Keratinocyte (primary cell): ENCODE results near the gene CERS1. TPM values are rescaled to one million over a fixed set of nuclear protein-coding genes. Genes with fewer than 3 reads are reported as not detected.

Experiments
- DNase-seq: peaks from one replicate; pipeline ENCODE4 v3.0.0-alpha.2; 2011; ENCODE audit warnings: low read depth, missing footprints, low spot score
- FAIRE-seq: peaks from 2 replicates; lab custom pipeline; 2011; peaks lifted over from hg19 to GRCh38; lab: Jason Lieb, UNC
- H2AFZ ChIP-seq: 2 replicates; pipeline ENCODE4 v1.6.0; 2012; ENCODE audit warnings: low read length, control low read depth, inconsistent platforms; ENCODE audit not compliant: control insufficient read depth
- H3K27ac ChIP-seq: 2 replicates; pipeline ENCODE4 v1.5.1; 2011; ENCODE audit warnings: low read length; ENCODE audit not compliant: control insufficient read depth, insufficient read depth
- H3K27me3 ChIP-seq: 3 replicates; pipeline ENCODE4 v1.6.0; 2011; ENCODE audit warnings: low read length; ENCODE audit not compliant: control insufficient read depth, insufficient read depth; ENCODE audit errors: extremely low read depth
- H3K36me3 ChIP-seq, 2 experiments: 2 replicates in 1 of 2; 3 replicates in 1 of 2; pipeline ENCODE4 v1.5.1; 2011; ENCODE audit warnings: low read length in 2 of 2, mild to moderate bottlenecking in 1 of 2; ENCODE audit not compliant: control insufficient read depth in 2 of 2, insufficient read depth in 2 of 2; ENCODE audit errors: extremely low read depth in 1 of 2
- H3K4me1 ChIP-seq: 3 replicates; pipeline ENCODE4 v1.5.1; 2011; ENCODE audit warnings: low read length; ENCODE audit not compliant: control insufficient read depth, insufficient read depth; ENCODE audit errors: extremely low read depth
- H3K4me2 ChIP-seq: 3 replicates; pipeline ENCODE4 v1.6.0; 2011; ENCODE audit warnings: low read depth, low read length; ENCODE audit not compliant: control insufficient read depth, insufficient read depth; ENCODE audit errors: extremely low read depth
- H3K4me3 ChIP-seq, 3 experiments: fragments of 200-600 bp in 1 of 3; sonication (generic) in 1 of 3; 2 replicates in 2 of 3; 3 replicates in 1 of 3; pipeline ENCODE4 v1.5.1; 2011 to 2016; ENCODE audit warnings: low read length in 3 of 3, mild to moderate bottlenecking in 3 of 3, control low read depth in 2 of 3, inconsistent platforms in 1 of 3, low read depth in 1 of 3, mixed read lengths in 1 of 3, mixed run types in 1 of 3, moderate library complexity in 1 of 3; ENCODE audit not compliant: control insufficient read depth in 2 of 3, insufficient read depth in 2 of 3; ENCODE audit errors: extremely low read depth in 1 of 3
- H3K79me2 ChIP-seq: 2 replicates; pipeline ENCODE4 v1.6.0; 2012; ENCODE audit warnings: low read length; ENCODE audit not compliant: control insufficient read depth, insufficient read depth
- H3K9ac ChIP-seq: 3 replicates; pipeline ENCODE4 v1.6.0; 2011; ENCODE audit warnings: low read length; ENCODE audit not compliant: control insufficient read depth, insufficient read depth; ENCODE audit errors: extremely low read depth
- H3K9me1 ChIP-seq: 3 replicates; pipeline ENCODE4 v1.6.0; 2011; ENCODE audit warnings: low read length; ENCODE audit not compliant: control insufficient read depth, insufficient read depth; ENCODE audit errors: extremely low read depth
- H3K9me3 ChIP-seq: 2 replicates; pipeline ENCODE4 v1.5.1; 2012; ENCODE audit warnings: low read depth, low read length; ENCODE audit not compliant: control insufficient read depth
- H4K20me1 ChIP-seq: 3 replicates; pipeline ENCODE4 v1.6.0; 2011; ENCODE audit warnings: low read length; ENCODE audit not compliant: control insufficient read depth, insufficient read depth; ENCODE audit errors: extremely low read depth
- EZH2 ChIP-seq: IDR thresholded peaks from one replicate; pipeline ENCODE4 v1.6.1; 2012; ENCODE audit warnings: inconsistent platforms, mild to moderate bottlenecking, low read length, moderate library complexity
- dilution Hi-C: fragments of 300-500 bp; cut with MboI; formaldehyde crosslinking; loops from one replicate; pipeline ENCODE4 v1.7.0; 2020; ENCODE audit warnings: low sequenced_read_pairs; ENCODE audit not compliant: extremely low pct_ligation_motif_present
- polyA plus RNA-seq, 5 experiments: library from polyadenylated mRNA; depleted of rRNA in 3 of 5; stranded (reverse) in 3 of 5; stranded (forward) in 1 of 5; unstranded in 1 of 5; fragments of >200 nt; gene quantifications; 1 replicate in 1 of 5; 2 replicates in 3 of 5; 3 replicates in 1 of 5; pipeline versions ENCODE4 v1.2.1 to v1.2.3, GENCODE V29; 2011 to 2012; ENCODE audit warnings: missing spikeins in 2 of 5, low read depth in 1 of 5, low replicate concordance in 1 of 5
- TF ChIP-seq, protein P1 (sequence below), 3 experiments: IDR thresholded peaks in 1 of 3; conservative IDR thresholded peaks in 1 of 3; optimal IDR thresholded peaks in 1 of 3; 2 replicates in 2 of 3; 3 replicates in 1 of 3; pipeline versions ENCODE3 to v1.5.1; 2011; ENCODE audit warnings: low read length in 3 of 3, mild to moderate bottlenecking in 3 of 3, moderate library complexity in 2 of 3, control low read depth in 1 of 3, inconsistent platforms in 1 of 3; ENCODE audit not compliant: insufficient read depth in 2 of 3; ENCODE audit errors: extremely low read depth in 1 of 3

The CERS1 gene
- polyA plus RNA-seq, 1 donor (not counting 4 experiments of a cell fraction or from before 2014, with no cell fraction given), result 0.09 TPM

DNA sequence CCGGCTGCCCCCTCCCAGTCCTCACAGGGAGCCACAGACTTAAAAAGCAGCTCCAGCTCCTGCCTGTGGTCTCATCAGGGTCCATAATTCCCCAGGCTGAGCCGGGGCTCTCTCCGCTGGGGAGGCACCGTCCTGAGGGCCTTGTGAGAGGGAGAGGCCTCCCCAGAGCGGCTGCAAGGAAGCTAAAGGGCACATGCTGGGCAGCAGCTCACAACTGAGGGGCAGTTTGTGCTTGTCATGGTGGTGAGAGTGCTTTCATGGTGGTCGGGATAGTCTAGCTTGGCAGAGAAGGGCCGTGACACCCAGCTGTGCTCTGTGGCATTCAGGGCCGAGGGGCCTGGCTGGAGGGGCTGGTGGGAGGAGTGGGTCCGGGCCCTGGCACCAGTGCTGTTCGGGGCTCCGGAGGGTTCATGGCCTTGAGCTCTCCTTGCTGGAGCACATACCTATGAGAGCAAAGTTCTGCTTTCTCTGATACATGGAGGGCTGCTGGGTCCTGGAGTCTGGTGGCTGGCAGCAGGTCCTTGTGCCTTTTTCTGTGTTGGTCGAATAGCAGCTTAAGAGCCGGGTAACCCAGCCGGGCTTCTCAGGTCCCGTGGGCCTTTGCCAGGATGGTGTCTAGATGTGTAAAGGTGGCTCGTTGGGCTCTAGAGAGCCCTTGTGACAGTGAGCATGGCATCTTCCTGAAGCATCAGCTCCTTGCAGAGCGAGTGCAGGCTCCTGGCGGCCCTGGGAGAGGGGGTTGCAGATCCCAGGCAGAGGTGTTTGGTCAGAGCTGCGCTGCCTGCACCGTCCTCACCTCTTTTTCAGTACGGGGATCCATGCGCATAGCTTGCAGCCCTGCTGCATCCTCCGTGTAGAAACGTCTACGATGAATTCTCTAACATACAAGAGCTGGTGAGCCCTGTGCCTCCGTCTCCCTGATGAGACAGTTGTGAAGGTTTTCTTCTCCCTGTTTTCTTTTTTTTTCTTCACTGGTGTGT is 55.4 kb downstream of the CERS1 start:
- H3K9ac ChIP-seq, result no peak overlapping the region

DNA sequence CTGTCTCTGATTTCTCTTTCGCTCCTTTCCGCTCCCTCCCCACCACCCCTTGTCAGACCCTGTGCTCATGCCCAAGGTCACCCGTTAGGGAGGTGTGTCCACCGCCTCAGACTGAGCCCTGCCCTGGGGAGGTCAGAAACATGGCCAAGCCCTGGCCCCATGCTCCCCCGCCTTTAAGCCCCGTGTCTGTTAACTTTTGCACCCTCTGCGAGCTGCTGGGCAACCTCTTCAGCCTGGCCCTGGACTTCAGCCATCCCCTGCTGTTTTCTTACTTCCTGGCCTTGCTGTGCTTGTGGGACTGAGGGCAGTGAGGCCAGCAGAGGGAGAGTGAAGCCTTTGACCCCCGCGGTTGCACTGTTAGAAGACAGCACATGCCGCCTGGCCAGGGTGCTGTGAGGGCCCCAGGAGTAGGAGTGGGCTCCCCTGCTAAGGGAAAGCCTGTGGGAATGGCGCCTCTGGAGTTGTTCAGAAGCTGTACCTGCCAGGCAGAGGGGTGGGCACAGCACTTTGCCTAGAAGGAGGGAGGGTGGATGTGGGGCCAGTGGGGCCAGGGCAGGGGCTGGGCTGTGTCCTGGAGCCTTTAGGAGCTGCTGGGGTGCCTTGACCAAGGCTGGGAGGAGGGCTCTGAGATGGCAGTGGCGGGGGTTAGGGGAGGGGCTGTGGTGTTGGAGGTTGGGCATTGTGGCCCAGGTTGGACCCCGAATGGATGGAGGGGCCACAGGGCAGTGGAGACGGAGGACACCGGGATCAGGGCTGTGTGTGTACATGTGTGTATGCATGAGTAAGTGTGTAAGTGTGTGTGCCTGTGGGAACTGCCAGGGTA is 56.3 kb downstream of the CERS1 start:
- Histone ChIP-seq H2AFZ (no peak overlapping the region), H3K4me3 (no peak overlapping the region), H3K79me2 (peaks cover 99% of the 10 kb centered on the region), H3K36me3 (peaks cover 17 to 31% of the 10 kb centered on the region in 2 experiments), H3K4me2 (no peak overlapping the region), H3K9ac (no peak overlapping the region), H3K4me1 (peaks cover 7% of the 10 kb centered on the region), H4K20me1 (peaks cover 79% of the 10 kb centered on the region), H3K27me3 (no peaks in the 10 kb centered on the region), H3K9me1 (peaks cover 6% of the 10 kb centered on the region), H3K27ac (no peak overlapping the region), H3K9me3 (no peaks in the 10 kb centered on the region)
- DNase-seq (no peak), FAIRE-seq (no peak)
- dilution Hi-C loops, result no loop called here
- TF ChIP-seq, protein P1, sequence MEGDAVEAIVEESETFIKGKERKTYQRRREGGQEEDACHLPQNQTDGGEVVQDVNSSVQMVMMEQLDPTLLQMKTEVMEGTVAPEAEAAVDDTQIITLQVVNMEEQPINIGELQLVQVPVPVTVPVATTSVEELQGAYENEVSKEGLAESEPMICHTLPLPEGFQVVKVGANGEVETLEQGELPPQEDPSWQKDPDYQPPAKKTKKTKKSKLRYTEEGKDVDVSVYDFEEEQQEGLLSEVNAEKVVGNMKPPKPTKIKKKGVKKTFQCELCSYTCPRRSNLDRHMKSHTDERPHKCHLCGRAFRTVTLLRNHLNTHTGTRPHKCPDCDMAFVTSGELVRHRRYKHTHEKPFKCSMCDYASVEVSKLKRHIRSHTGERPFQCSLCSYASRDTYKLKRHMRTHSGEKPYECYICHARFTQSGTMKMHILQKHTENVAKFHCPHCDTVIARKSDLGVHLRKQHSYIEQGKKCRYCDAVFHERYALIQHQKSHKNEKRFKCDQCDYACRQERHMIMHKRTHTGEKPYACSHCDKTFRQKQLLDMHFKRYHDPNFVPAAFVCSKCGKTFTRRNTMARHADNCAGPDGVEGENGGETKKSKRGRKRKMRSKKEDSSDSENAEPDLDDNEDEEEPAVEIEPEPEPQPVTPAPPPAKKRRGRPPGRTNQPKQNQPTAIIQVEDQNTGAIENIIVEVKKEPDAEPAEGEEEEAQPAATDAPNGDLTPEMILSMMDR (optimal IDR thresholded peaks at IDR 0.05 in 1 of 3, IDR thresholded peaks at IDR 0.05 in 1 of 3, conservative IDR thresholded peaks at IDR 0.05 in 1 of 3; ENCODE audit: extremely low read depth in 1 of 3, insufficient read depth in 2 of 3, low read length in 3 of 3), result no peak
- TF ChIP-seq EZH2, result no peak

More for the DNA sequence above, 55.4 kb downstream of the CERS1 start:
- no peak overlapping the region for H3K4me3 ChIP-seq
- peaks cover 3% of the 10 kb centered on the region for H3K4me1 ChIP-seq
- FAIRE-seq, result no peak
- H3K27ac ChIP-seq, result no peak overlapping the region
- DNase-seq, result no peak
- H2AFZ ChIP-seq, result no peak overlapping the region
- dilution Hi-C loops, result no loop called here
- peaks cover 10% of the 10 kb centered on the region for H3K9me1 ChIP-seq
- H3K36me3 ChIP-seq, result peaks cover 16 to 28% of the 10 kb centered on the region in 2 experiments
- peaks cover 99% of the 10 kb centered on the region for H3K79me2 ChIP-seq
- H3K9me3 ChIP-seq, result no peaks in the 10 kb centered on the region
- H3K27me3 ChIP-seq, result no peaks in the 10 kb centered on the region
- peaks cover 79% of the 10 kb centered on the region for H4K20me1 ChIP-seq
- H3K4me2 ChIP-seq, result no peak overlapping the region
- TF ChIP-seq EZH2, result no peak
- TF ChIP-seq, protein P1 (optimal IDR thresholded peaks at IDR 0.05 in 1 of 3, IDR thresholded peaks at IDR 0.05 in 1 of 3, conservative IDR thresholded peaks at IDR 0.05 in 1 of 3; ENCODE audit: extremely low read depth in 1 of 3, insufficient read depth in 2 of 3, low read length in 3 of 3), result no peak
